Stimulated activated naive B cell treated with anti-CD40 and anti-IgM and Interleukin-4, amounts not matched to agents 10 μg/mL and 1 μg/mL and 100 μg/mL, for 72 hours (primary cell): Measurements from ENCODE around the gene MAP3K7CL.

Source experiments
- ATAC-seq, 2 donors: fragments of 150-1000 bp; cut with Tn5 transposase; replicated peaks; 2 replicates each; pipeline ENCODE4 v1.10.0; 2021; ENCODE audit warnings: moderate library complexity in 1 of 2
- DNase-seq: peaks from one replicate; pipeline ENCODE4 v3.0.0; 2021
- H3K27ac Mint-ChIP-seq: one replicate; pipeline ENCODE4 v1.8.0; 2022; ENCODE audit warnings: mild to moderate bottlenecking, mixed read lengths
- H3K27me3 Mint-ChIP-seq, 2 donors: one replicate each; pipeline ENCODE4 v1.8.0; 2022; ENCODE audit warnings: mixed read lengths in 2 of 2
- H3K36me3 Mint-ChIP-seq, 2 donors: one replicate each; pipeline ENCODE4 v1.8.0; 2022; ENCODE audit warnings: mixed read lengths in 2 of 2, mild to moderate bottlenecking in 1 of 2
- H3K4me1 Mint-ChIP-seq, 2 donors: one replicate each; pipeline ENCODE4 v1.8.0; 2022; ENCODE audit warnings: mixed read lengths in 2 of 2, mild to moderate bottlenecking in 1 of 2
- H3K4me3 Mint-ChIP-seq, 2 donors: one replicate each; pipeline ENCODE4 v1.8.0; 2022; ENCODE audit warnings: mild to moderate bottlenecking in 2 of 2, mixed read lengths in 2 of 2, moderate library complexity in 1 of 2
- H3K9me3 Mint-ChIP-seq, 2 donors: one replicate each; pipeline ENCODE4 v1.8.0; 2022; ENCODE audit warnings: mixed read lengths in 2 of 2, mild to moderate bottlenecking in 1 of 2

MAP3K7CL gene, protein sequence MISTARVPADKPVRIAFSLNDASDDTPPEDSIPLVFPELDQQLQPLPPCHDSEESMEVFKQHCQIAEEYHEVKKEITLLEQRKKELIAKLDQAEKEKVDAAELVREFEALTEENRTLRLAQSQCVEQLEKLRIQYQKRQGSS

GRCh38 chr21:29130270-29130969 lies at the start of gene MAP3K7CL:
Gene MAP3K7CL, plus strand, starts transcription at chr21:29130644. Its CDS starts 2,701 bp downstream, at chr21:29133345.
- Mint-ChIP-seq H3K36me3 (peaks cover 9 to 11% of the 10 kb centered on the region in 2 donors), H3K4me3 (no peak within 1 kb of the TSS), H3K4me1 (peaks cover 0 to 3% of the 10 kb centered on the region in 2 donors), H3K27ac (no peak within 1 kb of the TSS), H3K9me3 (peaks cover 0 to 4% of the 10 kb centered on the region in 2 donors), H3K27me3 (no peaks in the 10 kb centered on the region)
- ATAC-seq (no peak), DNase-seq (no peak)

GRCh38 chr21:29082046-29082815 lies 48.2 kb upstream of the MAP3K7CL start:
- ATAC-seq (no peak), DNase-seq (no peak)
- H3K36me3 Mint-ChIP-seq, result peaks cover 6 to 14% of the 10 kb centered on the region in 2 donors
- H3K4me1 Mint-ChIP-seq, result peaks cover 24 to 34% of the 10 kb centered on the region in 2 donors
- no peak overlapping the region for H3K4me3 Mint-ChIP-seq
- no peaks in the 10 kb centered on the region for H3K27me3 Mint-ChIP-seq
- no peak overlapping the region for H3K27ac Mint-ChIP-seq
- peaks cover 0 to 1% of the 10 kb centered on the region in 2 donors for H3K9me3 Mint-ChIP-seq

DNA sequence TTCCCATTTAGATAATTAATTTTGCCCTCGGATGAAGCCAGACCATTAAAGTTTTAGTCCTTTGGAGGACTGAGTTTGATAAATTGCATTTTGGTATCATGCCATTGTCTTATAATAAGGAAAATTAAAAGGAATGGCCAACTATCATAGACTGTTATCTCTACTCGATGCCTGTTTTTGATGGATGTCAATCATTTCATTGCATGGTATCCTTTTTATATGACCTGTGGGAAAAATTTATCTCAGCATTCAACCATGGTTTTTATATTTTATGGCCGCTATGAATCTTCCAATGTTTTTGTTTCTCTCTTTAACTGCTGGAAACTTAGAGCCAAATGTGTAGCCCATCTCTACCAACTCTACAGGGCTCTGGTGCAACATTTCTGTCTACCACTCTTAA lies 47.1 kb upstream of the MAP3K7CL start:
- DNase-seq (no peak), ATAC-seq (no peak)
- Mint-ChIP-seq H3K4me1 (peaks cover 21 to 24% of the 10 kb centered on the region in 2 donors), H3K4me3 (no peak overlapping the region), H3K27ac (no peak overlapping the region), H3K36me3 (peaks cover 6 to 14% of the 10 kb centered on the region in 2 donors), H3K27me3 (no peaks in the 10 kb centered on the region), H3K9me3 (no peaks in the 10 kb centered on the region)

DNA sequence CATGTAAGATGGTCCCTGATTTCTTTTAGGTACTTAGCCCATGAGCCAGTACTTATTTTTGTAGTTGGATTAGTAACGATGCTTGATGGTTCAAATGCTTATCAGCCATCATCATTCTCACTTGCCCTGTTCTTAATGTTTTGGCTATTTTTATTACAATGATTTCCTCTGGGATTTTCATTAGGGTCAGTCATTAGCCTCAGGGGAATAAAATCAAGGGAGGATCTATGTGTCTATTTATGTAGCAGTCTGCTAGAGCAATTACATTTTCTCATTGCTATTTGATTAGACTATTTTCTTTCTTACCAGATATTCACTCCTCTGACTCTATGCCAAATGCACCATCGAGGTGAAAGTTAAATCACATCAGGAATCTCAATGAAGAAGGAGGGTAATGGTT lies 46.1 kb upstream of the MAP3K7CL start:
- H3K27ac Mint-ChIP-seq, result no peak overlapping the region
- DNase-seq (no peak), ATAC-seq (no peak)
- H3K9me3 Mint-ChIP-seq, result no peaks in the 10 kb centered on the region
- no peak overlapping the region for H3K4me3 Mint-ChIP-seq
- H3K27me3 Mint-ChIP-seq, result no peaks in the 10 kb centered on the region
- H3K4me1 Mint-ChIP-seq, result peaks cover 12 to 14% of the 10 kb centered on the region in 2 donors
- H3K36me3 Mint-ChIP-seq, result peaks cover 6 to 8% of the 10 kb centered on the region in 2 donors

- DNase-seq (no peak), ATAC-seq (no peak)
- Mint-ChIP-seq H3K4me1 (peaks cover 5 to 7% of the 10 kb centered on the region in 2 donors), H3K27me3 (no peaks in the 10 kb centered on the region), H3K27ac (no peak overlapping the region), H3K9me3 (no peaks in the 10 kb centered on the region), H3K36me3 (peaks cover 6 to 8% of the 10 kb centered on the region in 2 donors), H3K4me3 (no peak overlapping the region)
Measured at GRCh38 chr21:29085106-29085752, 45.2 kb upstream of the MAP3K7CL start.

DNA sequence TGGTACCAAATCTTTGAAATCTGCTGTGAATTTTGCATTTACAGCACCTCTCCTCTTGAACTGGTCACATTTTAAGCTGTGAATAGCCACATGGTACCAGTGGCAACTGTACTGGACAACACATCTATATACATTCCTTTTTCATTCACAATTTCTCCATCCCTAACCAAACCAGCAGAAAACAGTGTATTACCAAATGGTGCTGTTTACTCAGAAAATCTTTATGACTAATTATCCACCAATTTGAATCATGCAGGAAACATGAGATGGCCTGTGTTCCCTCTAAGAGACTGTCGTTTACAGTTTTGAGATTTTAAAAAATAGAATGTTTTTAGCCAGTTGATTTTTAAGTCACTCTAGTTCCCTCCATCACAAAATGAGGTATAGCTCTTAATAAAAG lies 39.4 kb upstream of the MAP3K7CL start:
- no peaks in the 10 kb centered on the region for H3K27me3 Mint-ChIP-seq
- H3K27ac Mint-ChIP-seq, result no peak overlapping the region
- peaks cover 9 to 18% of the 10 kb centered on the region in 2 donors for H3K36me3 Mint-ChIP-seq
- no peak overlapping the region for H3K4me3 Mint-ChIP-seq
- no peak for DNase-seq
- peaks cover 0 to 4% of the 10 kb centered on the region in 2 donors for H3K4me1 Mint-ChIP-seq
- no peak for ATAC-seq
- H3K9me3 Mint-ChIP-seq, result no peaks in the 10 kb centered on the region

DNA sequence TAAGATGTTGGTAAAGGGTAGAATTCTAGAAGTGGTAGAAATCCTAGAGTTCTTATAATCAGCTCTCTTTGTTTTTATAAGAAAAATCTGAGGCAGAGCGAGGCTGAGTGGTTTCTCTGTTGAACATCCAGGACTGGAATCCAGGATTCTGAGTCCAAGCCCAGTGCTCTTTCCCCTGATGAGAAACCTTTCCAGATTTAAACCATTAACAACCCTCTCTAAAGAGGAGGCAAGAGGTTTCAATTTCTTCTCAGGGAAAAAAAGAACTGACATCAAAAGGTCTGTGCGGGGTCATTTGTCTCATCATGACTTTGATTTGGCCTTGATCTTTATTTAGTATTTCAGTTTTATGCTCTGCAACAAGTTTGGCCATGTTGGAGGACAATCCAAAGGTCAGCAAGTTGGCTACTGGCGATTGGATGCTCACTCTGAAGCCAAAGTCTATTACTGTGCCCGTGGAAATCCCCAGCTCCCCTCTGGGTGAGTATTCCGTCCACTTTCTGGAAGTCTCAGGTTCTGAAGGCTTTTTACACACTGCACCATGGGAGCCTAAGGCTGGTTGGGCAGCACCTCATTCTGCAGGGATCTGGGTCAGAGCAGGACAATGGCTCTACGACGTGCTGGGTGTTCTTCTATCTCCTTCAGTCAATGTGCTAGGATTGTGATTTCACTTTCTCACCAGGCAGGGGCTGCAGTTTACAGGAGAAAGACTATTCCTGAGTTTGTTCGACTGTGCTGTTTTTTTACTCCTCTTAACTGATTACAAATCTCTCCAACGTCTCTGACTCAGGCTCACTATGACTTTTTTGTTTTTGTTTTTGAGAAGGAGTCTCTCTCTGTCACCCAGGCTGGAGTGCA lies 38.1 kb upstream of the MAP3K7CL start:
- ATAC-seq (no peak), DNase-seq (no peak)
- Mint-ChIP-seq H3K4me3 (no peak overlapping the region), H3K27me3 (no peaks in the 10 kb centered on the region), H3K27ac (peak overlapping the region; percentile 31), H3K36me3 (peaks cover 9 to 20% of the 10 kb centered on the region in 2 donors), H3K9me3 (no peaks in the 10 kb centered on the region), H3K4me1 (peaks cover 0 to 4% of the 10 kb centered on the region in 2 donors)

- Mint-ChIP-seq H3K4me3 (no peak overlapping the region), H3K36me3 (peaks cover 11 to 34% of the 10 kb centered on the region in 2 donors), H3K27ac (peak overlapping the region; percentile 3), H3K9me3 (peaks cover 0 to 3% of the 10 kb centered on the region in 2 donors), H3K4me1 (peaks cover 3 to 7% of the 10 kb centered on the region in 2 donors), H3K27me3 (no peaks in the 10 kb centered on the region)
- DNase-seq, result no peak
- ATAC-seq, result no peak
Measured at GRCh38 chr21:29096218-29097015, 34.0 kb upstream of the MAP3K7CL start.

DNA sequence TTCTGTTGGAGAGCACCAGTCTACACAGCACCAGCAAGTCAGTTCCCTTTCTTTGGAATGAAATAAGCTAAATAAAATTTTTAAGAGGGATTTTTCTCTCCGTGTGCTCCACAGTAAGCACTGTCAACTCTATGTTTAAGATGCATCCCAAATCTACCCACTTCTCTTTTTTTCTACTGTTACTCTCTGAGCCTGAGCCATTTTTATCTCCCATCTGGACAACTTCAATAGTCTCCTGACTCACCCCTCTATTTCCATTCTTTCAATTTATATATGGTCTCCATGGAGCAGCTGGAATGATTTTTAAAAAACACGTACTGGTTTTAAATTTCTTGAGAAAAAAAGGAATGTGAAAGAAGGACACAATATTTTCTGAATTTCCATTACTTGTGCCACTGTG lies 32.3 kb upstream of the MAP3K7CL start:
- DNase-seq (no peak), ATAC-seq (no peak)
- Mint-ChIP-seq H3K36me3 (peaks cover 3 to 30% of the 10 kb centered on the region in 2 donors), H3K27ac (no peak overlapping the region), H3K27me3 (no peaks in the 10 kb centered on the region), H3K9me3 (peaks cover 0 to 3% of the 10 kb centered on the region in 2 donors), H3K4me1 (peaks cover 2 to 7% of the 10 kb centered on the region in 2 donors), H3K4me3 (no peak overlapping the region)

DNA sequence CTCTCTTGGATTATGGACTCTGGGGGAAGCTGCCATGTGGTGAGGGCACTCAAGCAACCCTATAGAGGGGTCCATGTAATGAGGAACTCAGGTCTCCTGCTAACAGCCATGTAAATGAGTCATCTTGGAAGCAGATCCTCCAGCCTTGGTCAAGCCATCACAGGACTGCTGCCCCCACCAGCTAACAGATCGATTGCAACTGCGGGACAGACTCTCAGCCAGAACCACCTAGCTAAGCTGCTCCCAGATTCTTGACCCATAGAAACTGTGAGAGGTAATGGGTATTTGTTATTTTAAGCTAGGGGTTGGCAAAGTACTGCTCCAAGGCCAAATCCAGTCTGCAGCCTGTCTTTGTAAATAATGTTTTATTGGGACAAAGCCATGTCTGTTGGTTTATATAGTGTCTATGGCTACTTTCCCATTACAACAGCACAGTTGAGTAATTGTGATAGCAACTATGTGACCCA lies 27.6 kb upstream of the MAP3K7CL start:
- Mint-ChIP-seq H3K4me1 (peaks cover 4 to 12% of the 10 kb centered on the region in 2 donors), H3K36me3 (peaks cover 14 to 35% of the 10 kb centered on the region in 2 donors), H3K27me3 (no peaks in the 10 kb centered on the region), H3K4me3 (no peak overlapping the region), H3K9me3 (peaks cover 0 to 3% of the 10 kb centered on the region in 2 donors), H3K27ac (no peak overlapping the region)
- DNase-seq (no peak), ATAC-seq (no peak)

GRCh38 chr21:29104239-29104708 lies 26.2 kb upstream of the MAP3K7CL start:
- Mint-ChIP-seq H3K4me1 (peaks cover 4 to 12% of the 10 kb centered on the region in 2 donors), H3K27ac (no peak overlapping the region), H3K9me3 (peaks cover 0 to 3% of the 10 kb centered on the region in 2 donors), H3K36me3 (peaks cover 16 to 30% of the 10 kb centered on the region in 2 donors), H3K4me3 (no peak overlapping the region), H3K27me3 (no peaks in the 10 kb centered on the region)
- DNase-seq, result no peak
- peak in 1 of 2 donors; percentile 30 for ATAC-seq

DNA sequence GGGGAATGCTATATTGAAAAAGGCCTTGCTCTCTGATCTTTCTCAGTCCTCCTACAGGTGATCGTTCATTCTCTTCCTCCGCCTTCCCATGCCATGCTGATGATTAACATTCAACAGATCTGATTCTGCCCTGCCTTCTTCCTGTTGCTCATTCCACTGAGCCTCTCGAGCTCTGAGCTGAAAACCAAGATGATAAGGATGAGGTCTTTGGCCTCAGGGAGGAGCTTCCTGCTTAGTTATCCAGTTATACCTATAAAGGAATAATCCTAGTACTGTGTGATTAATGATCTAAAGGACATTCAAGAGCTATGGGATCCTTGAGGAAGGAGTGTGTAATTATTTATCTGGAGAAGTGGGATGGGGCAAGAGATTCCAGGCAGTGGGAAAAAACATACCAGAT lies 25.2 kb upstream of the MAP3K7CL start:
- peaks cover 2 to 5% of the 10 kb centered on the region in 2 donors for H3K4me1 Mint-ChIP-seq
- peaks cover 13 to 23% of the 10 kb centered on the region in 2 donors for H3K36me3 Mint-ChIP-seq
- H3K9me3 Mint-ChIP-seq, result no peaks in the 10 kb centered on the region
- no peak overlapping the region for H3K27ac Mint-ChIP-seq
- DNase-seq (no peak), ATAC-seq (no peak)
- H3K27me3 Mint-ChIP-seq, result no peaks in the 10 kb centered on the region
- H3K4me3 Mint-ChIP-seq, result no peak overlapping the region
